ENCODE results near the gene PRMT1. TPM values are rescaled to one million over a fixed set of nuclear protein-coding genes. Genes with fewer than 3 reads are reported as not detected.

Gene PRMT1
- total and polyA plus RNA-seq, 9 of the 15 experiments (the other 6 are each of a cell fraction or from before 2014, with no cell fraction given) = 13.3 to 464 (median 326) TPM

DNA sequence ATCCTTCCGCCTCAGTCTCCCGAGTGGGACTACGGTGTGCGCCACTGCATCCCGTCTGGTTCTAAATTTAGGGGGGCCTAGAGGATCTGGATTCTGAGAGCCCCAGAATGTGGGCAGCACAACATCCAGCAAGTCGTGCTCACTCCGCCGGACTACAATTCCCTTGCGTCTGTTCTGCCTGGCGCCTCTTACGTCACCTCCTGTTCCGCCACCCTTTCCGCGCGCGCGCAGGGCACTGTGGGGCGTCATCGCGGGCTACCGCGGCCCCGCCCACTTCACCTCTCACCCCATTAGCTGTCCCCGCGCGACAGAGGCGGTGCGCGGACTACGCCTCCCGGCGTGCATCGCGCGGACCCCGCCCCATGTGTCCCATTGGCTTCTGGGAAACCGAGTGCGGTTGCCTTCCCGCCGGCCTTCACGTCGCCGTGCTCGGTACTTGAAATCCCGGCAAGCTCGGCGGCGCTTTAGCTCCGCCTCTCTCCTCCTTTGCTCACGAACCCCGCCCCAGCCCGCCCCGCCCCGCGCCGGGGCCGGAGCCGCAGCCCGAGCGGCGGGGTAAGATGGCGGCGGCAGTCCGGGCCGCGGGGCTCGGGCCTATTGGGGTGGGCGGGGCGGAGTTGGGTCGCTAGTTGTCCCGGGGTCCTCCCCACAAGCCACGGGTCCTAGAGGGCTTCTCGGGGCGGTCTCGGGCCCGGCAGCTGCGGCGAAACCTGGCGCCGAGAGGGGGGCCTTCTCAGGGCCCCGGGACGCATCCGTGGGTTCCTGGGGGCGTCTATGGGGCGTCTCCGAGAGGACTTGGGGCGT is 35.2 kb upstream of the PRMT1 start, which contains the start of gene SCAF1 (continued):
- TF ChIP-seq, protein P1, sequence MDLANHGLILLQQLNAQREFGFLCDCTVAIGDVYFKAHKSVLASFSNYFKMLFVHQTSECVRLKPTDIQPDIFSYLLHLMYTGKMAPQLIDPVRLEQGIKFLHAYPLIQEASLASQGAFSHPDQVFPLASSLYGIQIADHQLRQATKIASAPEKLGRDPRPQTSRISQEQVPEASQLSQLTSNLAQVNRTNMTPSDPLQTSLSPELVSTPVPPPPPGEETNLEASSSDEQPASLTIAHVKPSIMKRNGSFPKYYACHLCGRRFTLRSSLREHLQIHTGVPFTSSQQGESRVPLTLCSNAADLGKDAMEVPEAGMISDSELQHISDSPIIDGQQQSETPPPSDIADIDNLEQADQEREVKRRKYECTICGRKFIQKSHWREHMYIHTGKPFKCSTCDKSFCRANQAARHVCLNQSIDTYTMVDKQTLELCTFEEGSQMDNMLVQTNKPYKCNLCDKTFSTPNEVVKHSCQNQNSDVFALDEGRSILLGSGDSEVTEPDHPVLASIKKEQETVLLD (IDR thresholded peaks at IDR 0.05) = 0 out of 2 replicates have a peak, but pooled peaks have one; percentile 34
- TF ChIP-seq ELF1 (tag; IDR thresholded peaks at IDR 0.05) (peak; percentile 60; the same call in 1 of the 2 replicates), ZNF408 (CRISPR knock-in tag; IDR thresholded peaks at IDR 0.05; ENCODE audit: low read depth) (no peak), ZSCAN32 (CRISPR knock-in tag; IDR thresholded peaks at IDR 0.05) (no peak), MEF2A (IDR thresholded peaks at IDR 0.05; ENCODE audit: control insufficient read depth, low read depth, low read length) (no peak), FOSL1 (tag; conservative IDR thresholded peaks at IDR 0.05) (peak; percentile 56; the same call in 1 of the 2 replicates), ARID2 (IDR thresholded peaks at IDR 0.05) (no peak), NRF1 (conservative IDR thresholded peaks at IDR 0.05 in 1 of 2, IDR thresholded peaks at IDR 0.05 in 1 of 2) (peak; percentile 95 to 96), PML (IDR thresholded peaks at IDR 0.05; ENCODE audit: low read length) (peak; percentile 62), ZNF41 (CRISPR knock-in tag; conservative IDR thresholded peaks at IDR 0.05) (no peak), SREBF2 (CRISPR knock-in tag; IDR thresholded peaks at IDR 0.05) (no peak), RFX1 (IDR thresholded peaks at IDR 0.05) (no peak)
- TF ChIP-seq, protein P2, sequence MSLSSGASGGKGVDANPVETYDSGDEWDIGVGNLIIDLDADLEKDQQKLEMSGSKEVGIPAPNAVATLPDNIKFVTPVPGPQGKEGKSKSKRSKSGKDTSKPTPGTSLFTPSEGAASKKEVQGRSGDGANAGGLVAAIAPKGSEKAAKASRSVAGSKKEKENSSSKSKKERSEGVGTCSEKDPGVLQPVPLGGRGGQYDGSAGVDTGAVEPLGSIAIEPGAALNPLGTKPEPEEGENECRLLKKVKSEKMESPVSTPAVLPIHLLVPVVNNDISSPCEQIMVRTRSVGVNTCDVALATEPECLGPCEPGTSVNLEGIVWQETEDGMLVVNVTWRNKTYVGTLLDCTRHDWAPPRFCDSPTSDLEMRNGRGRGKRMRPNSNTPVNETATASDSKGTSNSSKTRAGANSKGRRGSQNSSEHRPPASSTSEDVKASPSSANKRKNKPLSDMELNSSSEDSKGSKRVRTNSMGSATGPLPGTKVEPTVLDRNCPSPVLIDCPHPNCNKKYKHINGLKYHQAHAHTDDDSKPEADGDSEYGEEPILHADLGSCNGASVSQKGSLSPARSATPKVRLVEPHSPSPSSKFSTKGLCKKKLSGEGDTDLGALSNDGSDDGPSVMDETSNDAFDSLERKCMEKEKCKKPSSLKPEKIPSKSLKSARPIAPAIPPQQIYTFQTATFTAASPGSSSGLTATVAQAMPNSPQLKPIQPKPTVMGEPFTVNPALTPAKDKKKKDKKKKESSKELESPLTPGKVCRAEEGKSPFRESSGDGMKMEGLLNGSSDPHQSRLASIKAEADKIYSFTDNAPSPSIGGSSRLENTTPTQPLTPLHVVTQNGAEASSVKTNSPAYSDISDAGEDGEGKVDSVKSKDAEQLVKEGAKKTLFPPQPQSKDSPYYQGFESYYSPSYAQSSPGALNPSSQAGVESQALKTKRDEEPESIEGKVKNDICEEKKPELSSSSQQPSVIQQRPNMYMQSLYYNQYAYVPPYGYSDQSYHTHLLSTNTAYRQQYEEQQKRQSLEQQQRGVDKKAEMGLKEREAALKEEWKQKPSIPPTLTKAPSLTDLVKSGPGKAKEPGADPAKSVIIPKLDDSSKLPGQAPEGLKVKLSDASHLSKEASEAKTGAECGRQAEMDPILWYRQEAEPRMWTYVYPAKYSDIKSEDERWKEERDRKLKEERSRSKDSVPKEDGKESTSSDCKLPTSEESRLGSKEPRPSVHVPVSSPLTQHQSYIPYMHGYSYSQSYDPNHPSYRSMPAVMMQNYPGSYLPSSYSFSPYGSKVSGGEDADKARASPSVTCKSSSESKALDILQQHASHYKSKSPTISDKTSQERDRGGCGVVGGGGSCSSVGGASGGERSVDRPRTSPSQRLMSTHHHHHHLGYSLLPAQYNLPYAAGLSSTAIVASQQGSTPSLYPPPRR (CRISPR knock-in tag; IDR thresholded peaks at IDR 0.05; ENCODE audit: borderline replicate concordance) = no peak
- TF ChIP-seq, protein P3, sequence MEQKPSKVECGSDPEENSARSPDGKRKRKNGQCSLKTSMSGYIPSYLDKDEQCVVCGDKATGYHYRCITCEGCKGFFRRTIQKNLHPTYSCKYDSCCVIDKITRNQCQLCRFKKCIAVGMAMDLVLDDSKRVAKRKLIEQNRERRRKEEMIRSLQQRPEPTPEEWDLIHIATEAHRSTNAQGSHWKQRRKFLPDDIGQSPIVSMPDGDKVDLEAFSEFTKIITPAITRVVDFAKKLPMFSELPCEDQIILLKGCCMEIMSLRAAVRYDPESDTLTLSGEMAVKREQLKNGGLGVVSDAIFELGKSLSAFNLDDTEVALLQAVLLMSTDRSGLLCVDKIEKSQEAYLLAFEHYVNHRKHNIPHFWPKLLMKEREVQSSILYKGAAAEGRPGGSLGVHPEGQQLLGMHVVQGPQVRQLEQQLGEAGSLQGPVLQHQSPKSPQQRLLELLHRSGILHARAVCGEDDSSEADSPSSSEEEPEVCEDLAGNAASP (IDR thresholded peaks at IDR 0.05) = no peak
- TF ChIP-seq, protein P4, sequence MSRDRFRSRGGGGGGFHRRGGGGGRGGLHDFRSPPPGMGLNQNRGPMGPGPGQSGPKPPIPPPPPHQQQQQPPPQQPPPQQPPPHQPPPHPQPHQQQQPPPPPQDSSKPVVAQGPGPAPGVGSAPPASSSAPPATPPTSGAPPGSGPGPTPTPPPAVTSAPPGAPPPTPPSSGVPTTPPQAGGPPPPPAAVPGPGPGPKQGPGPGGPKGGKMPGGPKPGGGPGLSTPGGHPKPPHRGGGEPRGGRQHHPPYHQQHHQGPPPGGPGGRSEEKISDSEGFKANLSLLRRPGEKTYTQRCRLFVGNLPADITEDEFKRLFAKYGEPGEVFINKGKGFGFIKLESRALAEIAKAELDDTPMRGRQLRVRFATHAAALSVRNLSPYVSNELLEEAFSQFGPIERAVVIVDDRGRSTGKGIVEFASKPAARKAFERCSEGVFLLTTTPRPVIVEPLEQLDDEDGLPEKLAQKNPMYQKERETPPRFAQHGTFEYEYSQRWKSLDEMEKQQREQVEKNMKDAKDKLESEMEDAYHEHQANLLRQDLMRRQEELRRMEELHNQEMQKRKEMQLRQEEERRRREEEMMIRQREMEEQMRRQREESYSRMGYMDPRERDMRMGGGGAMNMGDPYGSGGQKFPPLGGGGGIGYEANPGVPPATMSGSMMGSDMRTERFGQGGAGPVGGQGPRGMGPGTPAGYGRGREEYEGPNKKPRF (IDR thresholded peaks at IDR 0.05; ENCODE audit: low read depth, low read length) = no peak
- TF ChIP-seq, protein P5, sequence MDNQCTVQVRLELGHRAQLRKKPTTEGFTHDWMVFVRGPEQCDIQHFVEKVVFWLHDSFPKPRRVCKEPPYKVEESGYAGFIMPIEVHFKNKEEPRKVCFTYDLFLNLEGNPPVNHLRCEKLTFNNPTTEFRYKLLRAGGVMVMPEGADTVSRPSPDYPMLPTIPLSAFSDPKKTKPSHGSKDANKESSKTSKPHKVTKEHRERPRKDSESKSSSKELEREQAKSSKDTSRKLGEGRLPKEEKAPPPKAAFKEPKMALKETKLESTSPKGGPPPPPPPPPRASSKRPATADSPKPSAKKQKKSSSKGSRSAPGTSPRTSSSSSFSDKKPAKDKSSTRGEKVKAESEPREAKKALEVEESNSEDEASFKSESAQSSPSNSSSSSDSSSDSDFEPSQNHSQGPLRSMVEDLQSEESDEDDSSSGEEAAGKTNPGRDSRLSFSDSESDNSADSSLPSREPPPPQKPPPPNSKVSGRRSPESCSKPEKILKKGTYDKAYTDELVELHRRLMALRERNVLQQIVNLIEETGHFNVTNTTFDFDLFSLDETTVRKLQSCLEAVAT (IDR thresholded peaks at IDR 0.05) = no peak
